HCT116 (cell line): ENCODE results near the gene E2F1. TPM values are rescaled to one million over a fixed set of nuclear protein-coding genes. Genes with fewer than 3 reads are reported as not detected.

Experiments used
- ATAC-seq: fragments of 200-7000 bp; cut with Tn5 transposase; 2 replicates; pipeline ENCODE4 v1.9.1; 2020; ENCODE audit warnings: mild to moderate bottlenecking, moderate library complexity
- BruUV-seq: library from RNA; stranded (reverse); fragments of 400-500 nt; replicated peaks from 2 replicates; lab custom pipeline; 2021; lab: Mats Ljungman, UMichigan
- CTCF ChIA-PET: fragments of 300-600 bp; sonication (Branson Sonifier 250); formaldehyde crosslinking; loops from one replicate; lab custom pipeline; 2021; ENCODE audit warnings: antibody characterized with exemption; lab: Charles Lee
- POLR2A ChIA-PET: fragments of 300-600, 350-600 bp; sonication (Branson Sonifier 250); formaldehyde crosslinking; loops from one replicate; lab custom pipeline; 2021; ENCODE audit warnings: antibody characterized with exemption; lab: Charles Lee
- RAD21 ChIA-PET, 2 experiments: fragments of 300-600 bp; sonication (Branson Sonifier 250); formaldehyde crosslinking; loops; one replicate each; lab custom pipeline; 2023; ENCODE audit warnings: low total read pairs in 2 of 2; ENCODE audit not compliant: uncharacterized antibody in 2 of 2, unreplicated experiment in 2 of 2, low non-redundant PET in 1 of 2; lab: Charles Lee
- DNase-seq: peaks from one replicate; pipeline ENCODE4 v3.0.0-alpha.2; 2010; ENCODE audit warnings: low read depth, low spot score
- H2AFZ ChIP-seq: fragments of 200-600 bp; shearing (Covaris generic), sonication (generic); 2 replicates; pipeline ENCODE4 v1.6.1; 2017; ENCODE audit warnings: low read depth, mixed run types, mixed read lengths, antibody characterized with exemption, low read length; ENCODE audit not compliant: poor library complexity, severe bottlenecking
- H3K27ac ChIP-seq: 2 replicates; pipeline ENCODE4 v1.5.1; 2012; ENCODE audit warnings: low read depth, low read length
- H3K27me3 ChIP-seq: fragments of 200-600 bp; sonication (generic); 2 replicates; pipeline ENCODE4 v1.6.1; 2016; ENCODE audit warnings: mixed run types, low read length, mixed read lengths; ENCODE audit not compliant: insufficient read depth
- H3K36me3 ChIP-seq, 2 experiments: fragments of 200-500 bp in 1 of 2; fragments of 200-600 bp in 1 of 2; sonication (Bioruptor generic) in 1 of 2; sonication (generic) in 1 of 2; 2 replicates each; pipeline versions ENCODE4 v1.5.1 to v1.6.1; 2014 to 2016; ENCODE audit warnings: low read length in 2 of 2, inconsistent platforms in 1 of 2, mixed read lengths in 1 of 2, mixed run types in 1 of 2; ENCODE audit not compliant: insufficient read depth in 2 of 2, control insufficient read depth in 1 of 2
- H3K4me1 ChIP-seq, 2 experiments: fragments of 200-600 bp in 1 of 2; sonication (generic) in 1 of 2; 2 replicates each; pipeline versions ENCODE4 v1.5.1 to v1.6.1; 2012 to 2017; ENCODE audit warnings: low read length in 2 of 2, inconsistent platforms in 1 of 2, mild to moderate bottlenecking in 1 of 2, mixed read lengths in 1 of 2, mixed run types in 1 of 2, moderate library complexity in 1 of 2; ENCODE audit not compliant: insufficient read depth in 2 of 2, control insufficient read depth in 1 of 2
- H3K4me2 ChIP-seq: fragments of 200-600 bp; sonication (generic); 2 replicates; pipeline ENCODE4 v1.6.1; 2017; ENCODE audit warnings: mixed run types, low read length, mixed read lengths
- H3K4me3 ChIP-seq, 2 experiments: fragments of 200-600 bp in 1 of 2; sonication (generic) in 1 of 2; replicated peaks in 1 of 2; 2 replicates each; pipeline ENCODE4 v1.5.1; 2011 to 2016; ENCODE audit warnings: low read length in 2 of 2, control low read depth in 1 of 2, low read depth in 1 of 2, mild to moderate bottlenecking in 1 of 2, mixed read lengths in 1 of 2, mixed run types in 1 of 2
- H3K79me2 ChIP-seq: fragments of 200-600 bp; sonication (generic); 2 replicates; pipeline ENCODE4 v1.6.1; 2017; ENCODE audit warnings: mild to moderate bottlenecking, mixed run types, low read length, moderate library complexity, mixed read lengths; ENCODE audit not compliant: insufficient read depth
- H3K9ac ChIP-seq: fragments of 200-600 bp; sonication (generic); 2 replicates; pipeline ENCODE4 v1.6.1; 2016; ENCODE audit warnings: low read length, mixed read lengths
- H3K9me2 ChIP-seq: fragments of 200-600 bp; sonication (generic), shearing (Covaris generic); 2 replicates; pipeline ENCODE4 v1.6.1; 2017; ENCODE audit warnings: mixed run types, mild to moderate bottlenecking, moderate library complexity; ENCODE audit not compliant: insufficient read depth
- H3K9me3 ChIP-seq, 2 experiments: fragments of 200-500 bp in 1 of 2; fragments of 200-600 bp in 1 of 2; sonication (Bioruptor generic) in 1 of 2; sonication (generic) in 1 of 2; 2 replicates each; pipeline ENCODE4 v1.6.1; 2014 to 2017; ENCODE audit warnings: low read length in 2 of 2, mixed read lengths in 2 of 2, inconsistent platforms in 1 of 2, low read depth in 1 of 2, mild to moderate bottlenecking in 1 of 2, mixed run types in 1 of 2, moderate library complexity in 1 of 2; ENCODE audit not compliant: control insufficient read depth in 1 of 2, insufficient read depth in 1 of 2
- H4K20me1 ChIP-seq: fragments of 200-600 bp; sonication (generic), shearing (Covaris generic); 2 replicates; pipeline ENCODE4 v1.6.1; 2017; ENCODE audit warnings: mixed run types, mild to moderate bottlenecking, moderate library complexity; ENCODE audit not compliant: insufficient read depth
- CBX3 ChIP-seq: IDR thresholded peaks from 2 replicates; pipeline ENCODE4 v1.6.1; 2012; ENCODE audit warnings: low read depth
- CTCF ChIP-seq, 3 experiments: fragments of 200-600 bp in 1 of 3; sonication (generic) in 1 of 3; IDR thresholded peaks in 2 of 3; conservative IDR thresholded peaks in 1 of 3; 2 replicates each; pipeline ENCODE4 v1.5.1; 2012 to 2017; ENCODE audit warnings: low read depth in 2 of 3, low read length in 2 of 3, antibody characterized with exemption in 1 of 3, borderline replicate concordance in 1 of 3, control low read depth in 1 of 3, mild to moderate bottlenecking in 1 of 3, mixed read lengths in 1 of 3, mixed run types in 1 of 3, moderate library complexity in 1 of 3; ENCODE audit not compliant: insufficient read depth in 1 of 3
- EGR1 ChIP-seq: IDR thresholded peaks from 2 replicates; pipeline ENCODE4 v1.6.1; 2012; ENCODE audit warnings: low read depth
- EZH2phosphoT487 ChIP-seq: fragments of 200-600 bp; IDR thresholded peaks from 2 replicates; pipeline ENCODE4 v1.6.1; 2018; ENCODE audit warnings: antibody characterized with exemption, borderline replicate concordance
- RAD21 ChIP-seq: IDR thresholded peaks from 2 replicates; pipeline ENCODE4 v1.6.1; 2012; ENCODE audit warnings: low read depth, mild to moderate bottlenecking
- SIN3A ChIP-seq: IDR thresholded peaks from 2 replicates; pipeline ENCODE4 v1.6.1; 2012; ENCODE audit warnings: low read depth
- YY1 ChIP-seq: IDR thresholded peaks from 2 replicates; pipeline ENCODE4 v1.6.1; 2011; ENCODE audit warnings: low read length, low read depth, moderate library complexity, mild to moderate bottlenecking; ENCODE audit not compliant: insufficient replicate concordance; ENCODE audit errors: extremely low read depth
- ZNF274 ChIP-seq: fragments of 200-500 bp; sonication (Bioruptor generic); IDR thresholded peaks from 2 replicates; pipeline ENCODE4 v1.6.1; 2014; ENCODE audit warnings: mild to moderate bottlenecking, low read depth, low read length, inconsistent platforms
- intact Hi-C: fragments of 100-400 bp; cut with micrococcal nuclease; formaldehyde crosslinking; loops from 2 replicates; pipeline ENCODE4 v1.10.0; 2022
- total RNA-seq: library from RNA; stranded (reverse); gene quantifications from one replicate; pipeline ENCODE4 v1.2.1, GENCODE V29; 2021; ENCODE audit not compliant: unreplicated experiment
- TF ChIP-seq, protein P1 (sequence below): IDR thresholded peaks from 2 replicates; pipeline ENCODE4 v1.6.1; 2012

The E2F1 gene
- total RNA-seq, 1 experiment from 2014 or later = 30.9 TPM

- no peak for ATAC-seq
- RAD21 ChIA-PET = no interaction called here
- H3K36me3 ChIP-seq = no peaks in the 10 kb centered on the region
- H3K9me3 ChIP-seq = no peaks in the 10 kb centered on the region
- H3K9ac ChIP-seq = 0 out of 2 replicates have a peak overlapping the region, but pooled peaks have one; percentile 36
- peaks cover 13 to 35% of the 10 kb centered on the region in 2 experiments for H3K4me1 ChIP-seq
- H3K27me3 ChIP-seq = no peaks in the 10 kb centered on the region
- no peak overlapping the region for H3K27ac ChIP-seq
- intact Hi-C loops = no loop called here
- CTCF ChIA-PET = no interaction called here
- no peak overlapping the region for H3K4me2 ChIP-seq
- POLR2A ChIA-PET = no interaction called here
- DNase-seq = no peak
- no peak overlapping the region for H3K4me3 ChIP-seq
- peak overlapping the region; percentile 26 for H2AFZ ChIP-seq
- peaks cover 29% of the 10 kb centered on the region for H3K79me2 ChIP-seq
- no peaks in the 10 kb centered on the region for H4K20me1 ChIP-seq
- no TSS peak for BruUV-seq
- no peaks in the 10 kb centered on the region for H3K9me2 ChIP-seq
- no peak for TF ChIP-seq RAD21
- TF ChIP-seq YY1 = no peak
- TF ChIP-seq SIN3A = no peak
- no peak for TF ChIP-seq CTCF (IDR thresholded peaks at IDR 0.05 in 2 of 3, conservative IDR thresholded peaks at IDR 0.05 in 1 of 3; ENCODE audit: borderline replicate concordance in 1 of 3, insufficient read depth in 1 of 3, low read depth in 2 of 3, low read length in 2 of 3)
- TF ChIP-seq, protein P1, sequence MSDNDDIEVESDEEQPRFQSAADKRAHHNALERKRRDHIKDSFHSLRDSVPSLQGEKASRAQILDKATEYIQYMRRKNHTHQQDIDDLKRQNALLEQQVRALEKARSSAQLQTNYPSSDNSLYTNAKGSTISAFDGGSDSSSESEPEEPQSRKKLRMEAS = no peak
- TF ChIP-seq ZNF274 = no peak
- no peak for TF ChIP-seq CBX3
- no peak for TF ChIP-seq EZH2phosphoT487
- TF ChIP-seq EGR1 = no peak
These were observed 1.3 kb upstream of the E2F1 start for GRCh38 chr20:33687370-33687915.
